ENCODE data around the gene SRXN1.

DNA sequence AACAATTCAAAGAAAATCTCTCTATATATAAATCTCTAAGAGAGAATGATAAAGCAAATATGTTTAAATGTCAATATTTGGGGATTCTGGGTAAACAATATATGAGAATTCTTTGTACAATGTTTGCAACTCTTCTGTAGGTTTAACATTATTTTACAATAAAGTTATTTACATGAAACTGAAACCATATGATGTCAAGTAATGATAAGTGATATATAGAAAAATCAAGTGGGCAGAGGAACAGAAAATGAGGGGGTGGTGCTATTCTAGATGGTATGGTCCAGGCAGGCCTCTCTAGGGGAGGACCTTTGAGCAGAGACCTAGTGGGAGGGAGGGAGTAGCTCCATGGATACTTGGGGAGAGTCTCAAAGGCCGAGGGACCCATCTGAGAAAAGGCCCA is 39.0 kb upstream of the SRXN1 start:
- TF ChIP-seq, protein P1, sequence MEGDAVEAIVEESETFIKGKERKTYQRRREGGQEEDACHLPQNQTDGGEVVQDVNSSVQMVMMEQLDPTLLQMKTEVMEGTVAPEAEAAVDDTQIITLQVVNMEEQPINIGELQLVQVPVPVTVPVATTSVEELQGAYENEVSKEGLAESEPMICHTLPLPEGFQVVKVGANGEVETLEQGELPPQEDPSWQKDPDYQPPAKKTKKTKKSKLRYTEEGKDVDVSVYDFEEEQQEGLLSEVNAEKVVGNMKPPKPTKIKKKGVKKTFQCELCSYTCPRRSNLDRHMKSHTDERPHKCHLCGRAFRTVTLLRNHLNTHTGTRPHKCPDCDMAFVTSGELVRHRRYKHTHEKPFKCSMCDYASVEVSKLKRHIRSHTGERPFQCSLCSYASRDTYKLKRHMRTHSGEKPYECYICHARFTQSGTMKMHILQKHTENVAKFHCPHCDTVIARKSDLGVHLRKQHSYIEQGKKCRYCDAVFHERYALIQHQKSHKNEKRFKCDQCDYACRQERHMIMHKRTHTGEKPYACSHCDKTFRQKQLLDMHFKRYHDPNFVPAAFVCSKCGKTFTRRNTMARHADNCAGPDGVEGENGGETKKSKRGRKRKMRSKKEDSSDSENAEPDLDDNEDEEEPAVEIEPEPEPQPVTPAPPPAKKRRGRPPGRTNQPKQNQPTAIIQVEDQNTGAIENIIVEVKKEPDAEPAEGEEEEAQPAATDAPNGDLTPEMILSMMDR (IDR thresholded peaks at IDR 0.05; ENCODE audit: low read length) = no peak
- TF ChIP-seq EZH2 (IDR thresholded peaks at IDR 0.05; ENCODE audit: borderline replicate concordance, low read length) = no peak

Data from OCI-LY1 (cell line).